Endothelial cell of umbilical vein (primary cell): Measurements from ENCODE around the gene TRMT44. TPM values are rescaled to one million over a fixed set of nuclear protein-coding genes. Genes with fewer than 3 reads are reported as not detected.

Source experiments
- BruUV-seq: library from RNA; stranded (reverse); fragments of 400-500 nt; replicated peaks from 2 replicates; lab custom pipeline; 2021; lab: Mats Ljungman, UMichigan
- CTCF ChIA-PET: fragments of 300-600, 350-600 bp; sonication (Branson Sonifier 250); formaldehyde crosslinking; loops from one replicate; lab custom pipeline; 2021; ENCODE audit warnings: antibody characterized with exemption, inconsistent platforms; lab: Charles Lee
- POLR2A ChIA-PET: fragments of 300-600, 350-600 bp; sonication (Branson Sonifier 250); formaldehyde crosslinking; loops from one replicate; lab custom pipeline; 2021; ENCODE audit warnings: antibody characterized with exemption, inconsistent platforms; lab: Charles Lee
- DNase-seq: peaks from one replicate; pipeline ENCODE4 v3.0.0-alpha.2; 2011; ENCODE audit warnings: low read depth, low spot score
- FAIRE-seq: peaks from 2 replicates; lab custom pipeline; 2011; peaks lifted over from hg19 to GRCh38; lab: Jason Lieb, UNC
- H2AFZ ChIP-seq: 2 replicates; pipeline ENCODE4 v1.6.0; 2012; ENCODE audit warnings: low read depth, low read length, control low read depth, inconsistent platforms
- H3K27ac ChIP-seq: 2 replicates; pipeline ENCODE4 v1.5.1; 2011; ENCODE audit warnings: low read depth, mild to moderate bottlenecking, control low read depth, low read length, moderate library complexity; ENCODE audit not compliant: insufficient read depth
- H3K27me3 ChIP-seq, 2 experiments: 2 replicates each; pipeline versions ENCODE4 v1.6.0 to v1.6.1; 2011; ENCODE audit warnings: low read length in 2 of 2, mixed read lengths in 1 of 2; ENCODE audit not compliant: control insufficient read depth in 2 of 2, insufficient read depth in 2 of 2
- H3K36me3 ChIP-seq, 2 experiments: 2 replicates in 1 of 2; 3 replicates in 1 of 2; pipeline ENCODE4 v1.5.1; 2011; ENCODE audit warnings: low read length in 2 of 2, mild to moderate bottlenecking in 1 of 2, moderate library complexity in 1 of 2; ENCODE audit not compliant: control insufficient read depth in 2 of 2, insufficient read depth in 2 of 2; ENCODE audit errors: extremely low read depth in 1 of 2
- H3K4me1 ChIP-seq: 3 replicates; pipeline ENCODE4 v1.5.1; 2011; ENCODE audit warnings: mild to moderate bottlenecking, low read length; ENCODE audit not compliant: control insufficient read depth, insufficient read depth; ENCODE audit errors: extremely low read depth
- H3K4me2 ChIP-seq: 2 replicates; pipeline ENCODE4 v1.6.1; 2011; ENCODE audit warnings: low read length, control low read depth, mixed read lengths; ENCODE audit not compliant: insufficient read depth
- H3K4me3 ChIP-seq, 3 experiments: fragments of 200-600 bp in 1 of 3; sonication (generic), shearing (Covaris generic) in 1 of 3; replicated peaks in 1 of 3; 2 replicates each; pipeline ENCODE4 v1.5.1; 2011 to 2016; ENCODE audit warnings: control low read depth in 3 of 3, low read length in 3 of 3, mild to moderate bottlenecking in 2 of 3, inconsistent platforms in 1 of 3, low read depth in 1 of 3, moderate library complexity in 1 of 3; ENCODE audit not compliant: insufficient read depth in 1 of 3
- H3K79me2 ChIP-seq: 2 replicates; pipeline ENCODE4 v1.6.0; 2012; ENCODE audit warnings: low read length, inconsistent platforms; ENCODE audit not compliant: control insufficient read depth, insufficient read depth
- H3K9ac ChIP-seq: replicated peaks from 2 replicates; pipeline ENCODE3; 2011; ENCODE audit warnings: low read length, control low read depth; ENCODE audit not compliant: insufficient read depth; ENCODE audit errors: extremely low read depth
- H3K9me1 ChIP-seq: replicated peaks from 3 replicates; pipeline ENCODE4 v1.6.0; 2011; ENCODE audit warnings: mild to moderate bottlenecking, low read length; ENCODE audit not compliant: control insufficient read depth, insufficient read depth; ENCODE audit errors: extremely low read depth
- H3K9me3 ChIP-seq: replicated peaks from 2 replicates; pipeline ENCODE4 v1.5.1; 2012; ENCODE audit warnings: low read length, inconsistent platforms; ENCODE audit not compliant: control insufficient read depth, insufficient read depth
- H4K20me1 ChIP-seq: replicated peaks from 2 replicates; pipeline ENCODE3; 2011; ENCODE audit warnings: mild to moderate bottlenecking, low read length; ENCODE audit not compliant: control insufficient read depth, insufficient read depth; ENCODE audit errors: extremely low read depth
- CTCF ChIP-seq, 2 donors: IDR thresholded peaks; 1 replicate in 1 of 2; 2 replicates in 1 of 2; pipeline ENCODE4 v1.5.1; 2011; ENCODE audit warnings: low read length in 2 of 2, mild to moderate bottlenecking in 2 of 2, moderate library complexity in 2 of 2, control low read depth in 1 of 2, inconsistent platforms in 1 of 2, low read depth in 1 of 2; ENCODE audit not compliant: insufficient read depth in 1 of 2; ENCODE audit errors: extremely low read depth in 1 of 2
- EZH2 ChIP-seq: IDR thresholded peaks from 2 replicates; pipeline ENCODE4 v1.6.1; 2012; ENCODE audit warnings: borderline replicate concordance, low read depth, mild to moderate bottlenecking, moderate library complexity, low read length, inconsistent platforms; ENCODE audit not compliant: severe bottlenecking
- FOS ChIP-seq: IDR thresholded peaks from 2 replicates; pipeline ENCODE4 v1.6.1; 2011; ENCODE audit warnings: mild to moderate bottlenecking, low read length, moderate library complexity, borderline replicate concordance; ENCODE audit not compliant: insufficient read depth
- GATA2 ChIP-seq: IDR thresholded peaks from 2 replicates; pipeline ENCODE4 v1.7.0; 2011; ENCODE audit warnings: low read depth, mild to moderate bottlenecking, moderate library complexity, mixed read lengths, low read length; ENCODE audit not compliant: insufficient read length, insufficient read depth
- JUN ChIP-seq: IDR thresholded peaks from 2 replicates; pipeline ENCODE4 v1.6.1; 2011; ENCODE audit warnings: borderline replicate concordance, low read depth; ENCODE audit not compliant: insufficient read length, insufficient read depth
- MAX ChIP-seq: IDR thresholded peaks from 2 replicates; pipeline ENCODE4 v1.6.1; 2011; ENCODE audit not compliant: insufficient read depth, insufficient read length
- MYC ChIP-seq: IDR thresholded peaks from one replicate; pipeline ENCODE4 v1.6.1; 2011; ENCODE audit warnings: mild to moderate bottlenecking, low read depth, low read length
- POLR2A ChIP-seq: IDR thresholded peaks from 2 replicates; pipeline ENCODE4 v1.6.1; 2012; ENCODE audit warnings: low read depth, mild to moderate bottlenecking, control low read depth, low read length
- POLR2AphosphoS5 ChIP-seq: IDR thresholded peaks from 2 replicates; pipeline ENCODE4 v1.6.1; 2012; ENCODE audit warnings: low read depth, mild to moderate bottlenecking, control low read depth, low read length, moderate library complexity; ENCODE audit not compliant: insufficient read depth
- dilution Hi-C: fragments of 300-500 bp; cut with MboI; formaldehyde crosslinking; loops from one replicate; pipeline ENCODE4 v1.15.0; 2019; ENCODE audit warnings: low sequenced_read_pairs; ENCODE audit not compliant: extremely low pct_ligation_motif_present
- intact Hi-C: fragments of 100-400 bp; cut with micrococcal nuclease; formaldehyde crosslinking; loops from one replicate; pipeline ENCODE4 v1.10.0; 2022
- polyA plus RNA-seq, 4 experiments: library from polyadenylated mRNA; depleted of rRNA in 3 of 4; stranded (reverse) in 3 of 4; unstranded in 1 of 4; fragments of >200 nt; gene quantifications; 2 replicates each; pipeline versions ENCODE4 v1.2.1 to v1.2.3, GENCODE V29; 2011 to 2012; ENCODE audit warnings: missing spikeins in 1 of 4
- total RNA-seq: library from RNA; stranded (reverse); gene quantifications from 2 replicates; pipeline ENCODE4 v1.2.3, GENCODE V29; 2021

The TRMT44 gene
- total and polyA plus RNA-seq, 2 donors (not counting 3 experiments of a cell fraction or from before 2014, with no cell fraction given): 10.4 to 17.3 TPM

GRCh38 chr4:8395504-8396296, 44.9 kb upstream of the TRMT44 start:
- Histone ChIP-seq H3K79me2 (no peaks in the 10 kb centered on the region), H3K9me3 (no peaks in the 10 kb centered on the region), H4K20me1 (no peaks in the 10 kb centered on the region), H3K9ac (no peak overlapping the region), H3K4me2 (no peak overlapping the region), H3K4me1 (peaks cover 30% of the 10 kb centered on the region), H2AFZ (no peak overlapping the region), H3K36me3 (peaks cover 0 to 7% of the 10 kb centered on the region in 2 experiments), H3K9me1 (no peaks in the 10 kb centered on the region), H3K27ac (no peak overlapping the region), H3K27me3 (no peaks in the 10 kb centered on the region), H3K4me3 (no peak overlapping the region)
- POLR2A ChIA-PET: no interaction called here
- no peak for DNase-seq
- CTCF ChIA-PET: interaction anchor here (1.4 to 5.4 kb wide), 3 partner anchors 7 to 154 kb away, joined by 4 to 45 read pairs (median 40); no protein-coding TSS in a partner anchor
- intact Hi-C loops (no loop called here), dilution Hi-C loops (no loop called here)
- no peak for FAIRE-seq
- TF ChIP-seq MYC: no peak
- no peak for TF ChIP-seq MAX
- TF ChIP-seq EZH2: no peak
- no peak for TF ChIP-seq CTCF (IDR thresholded peaks at IDR 0.05; ENCODE audit: extremely low read depth in 1 of 2, insufficient read depth in 1 of 2, low read depth in 1 of 2, low read length in 2 of 2)
- TF ChIP-seq JUN: no peak
- no peak for TF ChIP-seq POLR2A
- no peak for TF ChIP-seq FOS
- TF ChIP-seq POLR2AphosphoS5: no peak
- no peak for TF ChIP-seq GATA2
- BruUV-seq: no TSS peak
